Mucosa of stomach (tissue), 1 donor: ENCODE data around the gene MPP4.

Experiments used
- H3K27me3 ChIP-seq: one replicate; pipeline ENCODE4 v1.7.0; 2013; ENCODE audit warnings: mild to moderate bottlenecking, low read length; ENCODE audit not compliant: control insufficient read depth, insufficient read depth
- H3K36me3 ChIP-seq: one replicate; pipeline ENCODE4 v1.7.0; 2013; ENCODE audit warnings: low read length; ENCODE audit not compliant: control insufficient read depth, insufficient read depth
- H3K4me1 ChIP-seq: one replicate; pipeline ENCODE4 v1.7.0; 2013; ENCODE audit warnings: mild to moderate bottlenecking, low read length; ENCODE audit not compliant: control insufficient read depth, insufficient read depth
- H3K4me3 ChIP-seq: one replicate; pipeline ENCODE4 v1.7.0; 2013; ENCODE audit warnings: low read length
- H3K9ac ChIP-seq: one replicate; pipeline ENCODE4 v1.7.0; 2013; ENCODE audit warnings: mild to moderate bottlenecking, low read length, moderate library complexity
- H3K9me3 ChIP-seq: one replicate; pipeline ENCODE4 v1.7.0; 2013; ENCODE audit warnings: mild to moderate bottlenecking, low read length, moderate library complexity; ENCODE audit not compliant: control insufficient read depth
- donor health status: Pancreatic carcinoma.

Gene MPP4

DNA sequence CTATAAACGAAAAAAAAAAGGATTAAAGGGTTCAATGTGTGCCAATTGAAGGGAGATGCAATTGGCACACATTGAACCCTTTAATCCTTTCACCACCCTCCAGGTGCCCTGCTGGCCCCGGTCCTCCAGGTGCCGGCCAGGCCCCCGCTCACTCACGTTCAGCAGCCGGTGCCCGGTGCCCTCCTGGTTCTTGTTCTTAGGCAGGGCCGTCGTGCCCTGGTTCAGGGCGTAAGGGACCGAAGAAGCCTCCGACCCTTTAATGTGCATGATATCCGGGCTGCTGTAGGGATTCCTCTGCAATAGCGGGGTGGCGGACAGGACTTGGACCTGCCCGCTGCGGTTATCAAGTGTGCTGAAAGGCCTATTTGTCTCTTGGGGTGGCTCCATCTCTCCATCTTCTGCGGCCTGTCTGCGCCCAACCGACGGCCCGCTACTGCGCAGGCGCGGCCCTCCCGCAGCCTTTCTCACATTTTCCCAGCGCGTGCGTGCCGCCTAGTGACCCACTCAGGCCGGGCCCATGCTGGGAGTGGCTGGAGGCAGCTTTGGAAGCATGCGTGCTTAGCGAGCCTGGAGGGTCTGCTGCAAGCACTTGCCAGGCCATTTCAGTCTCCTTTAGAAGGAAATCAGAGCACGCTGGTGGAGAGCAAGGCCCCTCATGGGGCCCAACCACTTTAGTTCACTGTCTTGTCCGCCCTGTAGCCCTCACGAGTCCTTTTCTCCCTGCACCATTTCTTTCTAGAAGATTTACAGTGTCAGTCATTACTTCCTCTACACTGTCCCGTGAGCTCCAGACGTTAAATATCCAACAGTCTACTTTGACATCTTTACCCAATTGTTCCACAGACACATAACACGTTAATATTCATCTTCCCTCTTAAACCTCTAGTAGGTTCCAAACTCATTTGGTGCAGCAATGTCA is 79.4 kb downstream of the MPP4 start:
- Histone ChIP-seq H3K4me1 (peaks cover 6% of the 10 kb centered on the region), H3K9ac (no peak overlapping the region), H3K27me3 (no peaks in the 10 kb centered on the region), H3K9me3 (no peaks in the 10 kb centered on the region), H3K36me3 (no peaks in the 10 kb centered on the region), H3K4me3 (no peak overlapping the region)

GRCh38 chr2:201608021-201608420 is 90.4 kb downstream of the MPP4 start:
- Histone ChIP-seq H3K4me3 (no peak overlapping the region), H3K9me3 (no peaks in the 10 kb centered on the region), H3K36me3 (no peaks in the 10 kb centered on the region), H3K27me3 (no peaks in the 10 kb centered on the region), H3K4me1 (no peaks in the 10 kb centered on the region), H3K9ac (no peak overlapping the region)

GRCh38 chr2:201607568-201607967 is 90.9 kb downstream of the MPP4 start:
- Histone ChIP-seq H3K9ac (no peak overlapping the region), H3K9me3 (no peaks in the 10 kb centered on the region), H3K4me1 (no peaks in the 10 kb centered on the region), H3K4me3 (no peak overlapping the region), H3K27me3 (no peaks in the 10 kb centered on the region), H3K36me3 (no peaks in the 10 kb centered on the region)

- Histone ChIP-seq H3K4me1 (no peaks in the 10 kb centered on the region), H3K9ac (no peak overlapping the region), H3K27me3 (no peaks in the 10 kb centered on the region), H3K36me3 (no peaks in the 10 kb centered on the region), H3K4me3 (no peak overlapping the region), H3K9me3 (no peaks in the 10 kb centered on the region)
Measured at GRCh38 chr2:201600906-201601305, 97.5 kb downstream of the MPP4 start.

DNA sequence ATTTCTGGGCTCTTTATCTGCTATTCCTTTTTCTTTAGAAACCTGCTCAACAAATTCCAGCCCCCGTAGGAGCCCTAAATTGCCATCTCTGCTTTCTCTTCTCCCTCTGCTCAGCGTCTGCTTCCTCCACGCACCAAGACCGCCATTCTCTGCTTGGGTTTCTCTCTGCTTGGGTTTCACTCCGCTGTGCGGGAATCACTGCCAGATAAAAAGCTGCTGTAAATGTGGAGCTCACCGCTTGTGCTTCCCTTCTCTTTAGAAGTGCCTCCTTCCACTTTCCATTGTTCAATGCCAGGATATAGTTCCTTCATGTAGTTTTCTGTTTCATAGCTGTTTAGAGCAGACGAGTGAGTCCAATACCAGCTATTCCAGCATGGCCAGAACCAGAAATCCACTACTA is 101.0 kb downstream of the MPP4 start:
- Histone ChIP-seq H3K9me3 (no peaks in the 10 kb centered on the region), H3K4me3 (no peak overlapping the region), H3K27me3 (no peaks in the 10 kb centered on the region), H3K36me3 (no peaks in the 10 kb centered on the region), H3K9ac (no peak overlapping the region), H3K4me1 (no peaks in the 10 kb centered on the region)
